Kidney (tissue), 14 donors: Measurements from ENCODE around the gene GNB1L. TPM values are rescaled to one million over a fixed set of nuclear protein-coding genes. Genes with fewer than 3 reads are reported as not detected.

Experiments
- DNase-seq, 5 donors: peaks; one replicate each; pipeline ENCODE4 v3.0.0-alpha.2; 2013 to 2020
- FAIRE-seq: peaks from 2 replicates; lab custom pipeline; 2012; peaks lifted over from hg19 to GRCh38; lab: Jason Lieb, UNC
- H3K27ac ChIP-seq, 2 donors: one replicate each; pipeline ENCODE4 v1.7.0; 2013; ENCODE audit warnings: low read depth in 2 of 2, low read length in 2 of 2, inconsistent platforms in 1 of 2
- H3K27me3 ChIP-seq: one replicate; pipeline ENCODE4 v1.7.1; 2013; ENCODE audit warnings: low read length, inconsistent platforms; ENCODE audit not compliant: control insufficient read depth, insufficient read depth
- H3K36me3 ChIP-seq, 3 donors: one replicate each; pipeline versions ENCODE4 v1.7.0 to v1.7.1; 2013; ENCODE audit warnings: low read length in 3 of 3, control low read depth in 1 of 3, inconsistent platforms in 1 of 3; ENCODE audit not compliant: insufficient read depth in 3 of 3, control insufficient read depth in 2 of 3
- H3K4me1 ChIP-seq, 3 donors: one replicate each; pipeline versions ENCODE4 v1.7.0 to v1.7.1; 2013; ENCODE audit warnings: low read length in 3 of 3, inconsistent platforms in 1 of 3, low read depth in 1 of 3; ENCODE audit not compliant: control insufficient read depth in 2 of 3, insufficient read depth in 2 of 3
- H3K4me3 ChIP-seq, 3 donors: one replicate each; pipeline versions ENCODE4 v1.7.0 to v1.8.1; 2013; ENCODE audit warnings: low read length in 3 of 3, control low read depth in 1 of 3, inconsistent platforms in 1 of 3
- H3K9ac ChIP-seq, 3 donors: one replicate each; pipeline versions ENCODE4 v1.7.0 to v1.7.1; 2013; ENCODE audit warnings: low read length in 3 of 3, control low read depth in 1 of 3, inconsistent platforms in 1 of 3
- H3K9me3 ChIP-seq, 3 donors: one replicate each; pipeline versions ENCODE4 v1.7.0 to v1.7.1; 2013; ENCODE audit warnings: low read length in 3 of 3, control low read depth in 1 of 3, inconsistent platforms in 1 of 3; ENCODE audit not compliant: control insufficient read depth in 2 of 3, insufficient read depth in 1 of 3
- CTCF ChIP-seq: IDR thresholded peaks from 3 replicates; pipeline ENCODE4 v1.5.1; 2012; ENCODE audit warnings: mild to moderate bottlenecking, moderate library complexity, borderline replicate concordance; ENCODE audit not compliant: insufficient read depth; ENCODE audit errors: extremely low read depth
- intact Hi-C: fragments of 100-400 bp; cut with DNase I; formaldehyde crosslinking; loops from one replicate; pipeline ENCODE4 v1.11.1; 2022
- polyA plus RNA-seq: library from polyadenylated mRNA; stranded (reverse); fragments of 350-450 nt; fragmentation: Illumina TruSeq; extraction: RNeasy Lipid Tissue Mini Kit (QIAGEN cat#74804); gene quantifications from one replicate; pipeline ENCODE4 v1.2.3, GENCODE V29; 2014; ENCODE audit warnings: low read depth, low replicate concordance; ENCODE audit not compliant: insufficient read depth
- total RNA-seq: library from RNA; stranded (reverse); fragmentation: NEBNext Ultra II Directional; extraction: Animal tissue kit (Norgen Biotek cat#: 25700); gene quantifications from one replicate; pipeline ENCODE4 v1.2.1, GENCODE V29; 2021
- donor health status: control.
- donor health status: control.
- donor health status: control.
- donor health status: control.
- donor health status: control.
- donor health status: DM: yes; HTN: yes; CAD: no.
- donor health status: Normal renal cell carcinoma (clear cell type).

The GNB1L gene
- total and polyA plus RNA-seq, 2 donors from 2014 or later, result 4.0 to 4.4 TPM

- Histone ChIP-seq H3K27me3 (no peaks in the 10 kb centered on the region), H3K27ac (no peak overlapping the region), H3K36me3 (peaks cover 0 to 12% (median 4%) of the 10 kb centered on the region in 3 donors), H3K9me3 (no peaks in the 10 kb centered on the region), H3K9ac (no peak overlapping the region), H3K4me1 (peaks cover 0 to 6% (median 0%) of the 10 kb centered on the region in 3 donors), H3K4me3 (no peak overlapping the region)
- FAIRE-seq (no peak), DNase-seq (peak in 3 of 5 donors; percentile 56 to 75 (median 59))
- TF ChIP-seq CTCF, result no peak
- intact Hi-C loops, result no loop called here
Measured at GRCh38 chr22:19891317-19892256, 36.9 kb upstream of the GNB1L start.

GRCh38 chr22:19890502-19891316, 36.0 kb upstream of the GNB1L start:
- FAIRE-seq (no peak), DNase-seq (peak in 1 of 5 donors; percentile 67)
- Histone ChIP-seq H3K4me1 (peaks cover 0 to 6% (median 0%) of the 10 kb centered on the region in 3 donors), H3K4me3 (no peak overlapping the region), H3K9ac (no peak overlapping the region), H3K9me3 (no peaks in the 10 kb centered on the region), H3K36me3 (peaks cover 0 to 12% (median 4%) of the 10 kb centered on the region in 3 donors), H3K27ac (no peak overlapping the region), H3K27me3 (no peaks in the 10 kb centered on the region)
- intact Hi-C loops, result no loop called here
- TF ChIP-seq CTCF, result no peak

- Histone ChIP-seq H3K9me3 (no peaks in the 10 kb centered on the region), H3K9ac (no peak overlapping the region), H3K27ac (no peak overlapping the region), H3K27me3 (no peaks in the 10 kb centered on the region), H3K4me3 (no peak overlapping the region), H3K4me1 (peaks cover 0 to 6% (median 0%) of the 10 kb centered on the region in 3 donors), H3K36me3 (peaks cover 0 to 8% (median 4%) of the 10 kb centered on the region in 3 donors)
- no peak for TF ChIP-seq CTCF
- intact Hi-C loops, result no loop called here
- FAIRE-seq (no peak), DNase-seq (peak in 1 of 5 donors; percentile 39)
Measured at GRCh38 chr22:19889951-19890350, 35.3 kb upstream of the GNB1L start.
